ENCODE data around the gene HOXA13. TPM values are rescaled to one million over a fixed set of nuclear protein-coding genes. Genes with fewer than 3 reads are reported as not detected.
A peak's percentile ranks its signal among the peaks of the same experiment; 100 is the strongest.

The HOXA13 gene
- polyA plus RNA-seq, 1 donor (not counting 4 experiments of a cell fraction or from before 2014, with no cell fraction given), result not detected

DNA sequence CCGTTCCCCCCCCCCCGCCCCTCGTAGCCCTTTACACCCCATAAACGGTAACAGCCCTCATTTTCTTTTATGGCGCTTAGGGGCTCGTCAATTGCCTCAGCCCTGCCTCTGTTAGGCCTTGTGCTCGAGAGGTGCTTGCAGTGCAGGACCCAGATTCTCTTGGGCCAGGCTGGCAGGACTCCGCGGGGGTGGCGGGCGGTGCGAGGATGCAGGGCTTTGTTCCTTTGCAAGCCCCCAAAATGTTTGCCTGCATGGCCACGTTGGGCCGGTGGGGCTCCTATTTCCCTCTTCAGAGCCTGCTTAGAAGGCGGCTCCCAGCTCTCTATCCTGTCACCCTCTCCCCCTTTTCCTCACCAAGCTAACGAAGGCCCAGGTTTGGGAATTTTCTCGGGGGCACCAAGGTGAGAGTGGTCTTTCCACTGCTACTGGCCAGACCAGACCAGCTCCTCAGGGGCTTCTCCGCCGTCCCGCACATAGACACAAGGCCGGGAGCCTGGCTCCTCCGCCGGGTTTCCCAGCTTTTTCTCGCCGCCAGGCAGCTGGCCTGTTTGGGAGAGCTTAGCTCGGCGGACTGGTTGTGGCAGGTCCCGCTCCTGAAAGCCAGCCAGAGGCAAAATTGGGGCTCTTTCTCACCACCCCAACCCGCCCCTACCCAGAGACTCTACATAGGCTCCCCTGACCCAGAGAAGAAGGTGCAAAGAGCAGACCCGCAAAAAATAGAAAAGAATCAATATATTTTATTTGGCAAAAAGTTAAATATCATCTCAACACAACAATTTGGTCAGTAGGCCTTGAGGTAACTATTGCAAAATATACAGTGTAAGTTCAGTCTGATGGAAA, 38.0 kb downstream of the HOXA13 start:
- peak overlapping the region; percentile 26 for H2AFZ ChIP-seq (ENCODE audit: control insufficient read depth, low read length)
- peak overlapping the region; percentile 83 for H3K9ac ChIP-seq (ENCODE audit: control insufficient read depth, extremely low read depth, insufficient read depth, low read length)
- TF ChIP-seq, protein P1, sequence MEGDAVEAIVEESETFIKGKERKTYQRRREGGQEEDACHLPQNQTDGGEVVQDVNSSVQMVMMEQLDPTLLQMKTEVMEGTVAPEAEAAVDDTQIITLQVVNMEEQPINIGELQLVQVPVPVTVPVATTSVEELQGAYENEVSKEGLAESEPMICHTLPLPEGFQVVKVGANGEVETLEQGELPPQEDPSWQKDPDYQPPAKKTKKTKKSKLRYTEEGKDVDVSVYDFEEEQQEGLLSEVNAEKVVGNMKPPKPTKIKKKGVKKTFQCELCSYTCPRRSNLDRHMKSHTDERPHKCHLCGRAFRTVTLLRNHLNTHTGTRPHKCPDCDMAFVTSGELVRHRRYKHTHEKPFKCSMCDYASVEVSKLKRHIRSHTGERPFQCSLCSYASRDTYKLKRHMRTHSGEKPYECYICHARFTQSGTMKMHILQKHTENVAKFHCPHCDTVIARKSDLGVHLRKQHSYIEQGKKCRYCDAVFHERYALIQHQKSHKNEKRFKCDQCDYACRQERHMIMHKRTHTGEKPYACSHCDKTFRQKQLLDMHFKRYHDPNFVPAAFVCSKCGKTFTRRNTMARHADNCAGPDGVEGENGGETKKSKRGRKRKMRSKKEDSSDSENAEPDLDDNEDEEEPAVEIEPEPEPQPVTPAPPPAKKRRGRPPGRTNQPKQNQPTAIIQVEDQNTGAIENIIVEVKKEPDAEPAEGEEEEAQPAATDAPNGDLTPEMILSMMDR (optimal IDR thresholded peaks at IDR 0.05 in 1 of 3, IDR thresholded peaks at IDR 0.05 in 1 of 3, conservative IDR thresholded peaks at IDR 0.05 in 1 of 3; ENCODE audit: extremely low read depth in 1 of 3, insufficient read depth in 2 of 3, low read length in 3 of 3), result no peak
- TF ChIP-seq EZH2 (IDR thresholded peaks at IDR 0.05; ENCODE audit: low read length), result no peak
- H3K4me1 ChIP-seq (ENCODE audit: control insufficient read depth, extremely low read depth, insufficient read depth, low read length), result peaks cover 41% of the 10 kb centered on the region
- dilution Hi-C loops (cut with MboI; ENCODE audit: extremely low pct_ligation_motif_present, low sequenced_read_pairs), result no loop called here
- DNase-seq (ENCODE audit: low read depth, low spot score), result no peak
- no peaks in the 10 kb centered on the region for H3K9me3 ChIP-seq (ENCODE audit: control insufficient read depth, low read depth, low read length)
- peaks cover 4 to 10% of the 10 kb centered on the region in 2 experiments for H3K36me3 ChIP-seq (ENCODE audit: control insufficient read depth in 2 of 2, extremely low read depth in 1 of 2, insufficient read depth in 2 of 2, low read length in 2 of 2)
- H3K4me3 ChIP-seq (ENCODE audit: control insufficient read depth in 2 of 3, extremely low read depth in 1 of 3, insufficient read depth in 2 of 3, low read depth in 1 of 3, low read length in 3 of 3), result peak overlapping the region; percentile 78 to 94 (median 84)
- H3K9me1 ChIP-seq (ENCODE audit: control insufficient read depth, extremely low read depth, insufficient read depth, low read length), result no peaks in the 10 kb centered on the region
- peak overlapping the region; percentile 98 for H3K4me2 ChIP-seq (ENCODE audit: control insufficient read depth, extremely low read depth, insufficient read depth, low read depth, low read length)
- H3K27me3 ChIP-seq (ENCODE audit: control insufficient read depth, extremely low read depth, insufficient read depth, low read length), result no peaks in the 10 kb centered on the region
- H3K27ac ChIP-seq (ENCODE audit: control insufficient read depth, insufficient read depth, low read length), result peak overlapping the region; percentile 73
- no peak for FAIRE-seq
- no peaks in the 10 kb centered on the region for H4K20me1 ChIP-seq (ENCODE audit: control insufficient read depth, extremely low read depth, insufficient read depth, low read length)
- H3K79me2 ChIP-seq (ENCODE audit: control insufficient read depth, insufficient read depth, low read length), result peaks cover 61% of the 10 kb centered on the region

GRCh38 chr7:27161214-27161720, 38.6 kb downstream of the HOXA13 start:
- H3K4me3 ChIP-seq (ENCODE audit: control insufficient read depth in 2 of 3, extremely low read depth in 1 of 3, insufficient read depth in 2 of 3, low read depth in 1 of 3, low read length in 3 of 3), result peak overlapping the region; percentile 78 to 94 (median 80)
- H3K9me1 ChIP-seq (ENCODE audit: control insufficient read depth, extremely low read depth, insufficient read depth, low read length), result no peaks in the 10 kb centered on the region
- FAIRE-seq, result no peak
- H2AFZ ChIP-seq (ENCODE audit: control insufficient read depth, low read length), result peak overlapping the region; percentile 67
- peaks cover 56% of the 10 kb centered on the region for H3K79me2 ChIP-seq (ENCODE audit: control insufficient read depth, insufficient read depth, low read length)
- H3K9me3 ChIP-seq (ENCODE audit: control insufficient read depth, low read depth, low read length), result no peaks in the 10 kb centered on the region
- peaks cover 42% of the 10 kb centered on the region for H3K4me1 ChIP-seq (ENCODE audit: control insufficient read depth, extremely low read depth, insufficient read depth, low read length)
- TF ChIP-seq, protein P1 (optimal IDR thresholded peaks at IDR 0.05 in 1 of 3, IDR thresholded peaks at IDR 0.05 in 1 of 3, conservative IDR thresholded peaks at IDR 0.05 in 1 of 3; ENCODE audit: extremely low read depth in 1 of 3, insufficient read depth in 2 of 3, low read length in 3 of 3), result peak in 1 of 3 experiments; percentile 3
- no peak for TF ChIP-seq EZH2 (IDR thresholded peaks at IDR 0.05; ENCODE audit: low read length)
- peak overlapping the region; percentile 90 for H3K9ac ChIP-seq (ENCODE audit: control insufficient read depth, extremely low read depth, insufficient read depth, low read length)
- H3K27me3 ChIP-seq (ENCODE audit: control insufficient read depth, extremely low read depth, insufficient read depth, low read length), result no peaks in the 10 kb centered on the region
- H3K4me2 ChIP-seq (ENCODE audit: control insufficient read depth, extremely low read depth, insufficient read depth, low read depth, low read length), result peak overlapping the region; percentile 98
- no peak for DNase-seq (ENCODE audit: low read depth, low spot score)
- H4K20me1 ChIP-seq (ENCODE audit: control insufficient read depth, extremely low read depth, insufficient read depth, low read length), result no peaks in the 10 kb centered on the region
- H3K27ac ChIP-seq (ENCODE audit: control insufficient read depth, insufficient read depth, low read length), result peak overlapping the region; percentile 87
- dilution Hi-C loops (cut with MboI; ENCODE audit: extremely low pct_ligation_motif_present, low sequenced_read_pairs), result no loop called here
- peaks cover 4 to 10% of the 10 kb centered on the region in 2 experiments for H3K36me3 ChIP-seq (ENCODE audit: control insufficient read depth in 2 of 2, extremely low read depth in 1 of 2, insufficient read depth in 2 of 2, low read length in 2 of 2)

All from keratinocyte (primary cell).